Activated CD4-positive, alpha-beta T cell treated with anti-CD3 and anti-CD28 coated beads for 24 hours (primary cell): ENCODE measurements around the gene SCNN1G.
A peak's percentile ranks its signal among the peaks of the same experiment; 100 is the strongest.

Experiments used
- DNase-seq, 2 donors: peaks; one replicate each; pipeline ENCODE4 v3.0.0-alpha.2; 2020; ENCODE audit warnings: low read depth in 2 of 2

Gene SCNN1G

DNA sequence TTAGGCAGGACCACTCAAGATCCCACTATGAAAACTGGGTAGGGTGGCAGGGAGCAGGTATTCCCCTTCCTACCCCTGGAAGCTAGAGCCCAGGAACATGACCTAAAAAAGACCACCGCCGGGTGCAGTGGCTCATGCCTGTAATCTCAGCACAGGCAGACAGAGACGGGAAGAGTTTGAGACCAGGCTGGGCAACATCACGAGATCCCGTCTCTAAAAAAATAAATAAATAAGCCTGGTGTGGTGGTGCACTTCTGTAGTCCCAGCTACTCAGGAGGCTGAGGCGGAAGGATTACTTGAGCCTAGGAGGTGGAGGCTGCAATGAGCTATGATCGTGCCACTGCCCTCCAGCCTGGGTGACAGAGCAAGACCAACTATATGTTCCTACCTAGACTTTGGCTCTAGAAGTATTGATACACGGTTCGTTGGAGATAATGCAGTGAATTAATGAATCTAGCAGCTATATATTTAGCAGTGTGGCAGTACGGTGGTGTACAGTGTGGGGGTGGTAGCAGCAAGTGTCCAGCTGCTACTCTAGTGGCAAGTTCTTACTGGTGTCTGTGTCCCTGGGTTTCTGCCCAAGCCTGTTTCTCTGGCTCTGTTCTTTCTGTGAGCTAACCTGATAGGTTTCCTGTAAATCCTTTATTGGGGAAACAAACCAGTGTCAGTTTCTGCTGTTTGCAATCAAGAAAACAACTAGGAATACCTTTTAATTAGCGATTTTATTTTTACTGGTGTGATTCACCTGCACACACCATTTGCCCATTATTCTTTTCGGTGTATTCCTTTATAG lies 30.0 kb upstream of the SCNN1G start:
- DNase-seq: no peak

DNA sequence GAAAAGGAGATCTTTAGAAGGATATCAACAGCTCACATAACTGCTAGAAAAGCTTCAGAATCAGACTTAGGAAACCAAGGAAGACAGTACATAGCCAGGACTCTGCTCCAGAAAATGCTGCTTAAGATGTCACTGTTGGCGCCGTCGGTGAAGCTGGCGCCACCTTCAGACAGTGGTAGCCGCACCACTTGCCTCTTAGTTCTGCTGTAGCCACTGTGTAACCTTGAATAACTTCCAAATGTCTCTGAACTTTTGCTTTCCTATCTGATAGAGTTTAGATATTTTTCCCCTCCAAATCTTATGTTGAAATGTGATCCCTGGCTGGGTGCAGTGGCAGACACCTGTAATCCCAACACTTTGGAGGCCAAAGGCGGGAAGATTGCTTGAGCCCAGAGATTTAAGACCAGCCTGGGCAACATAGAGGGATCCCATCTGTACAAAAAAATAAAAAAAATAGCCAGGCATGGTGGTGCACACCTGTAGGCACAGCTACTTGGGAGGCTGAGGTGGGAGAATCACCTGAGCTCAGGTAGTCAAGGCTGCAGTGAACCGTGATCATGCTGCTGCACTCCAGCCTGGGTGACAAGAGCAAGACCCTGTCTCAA lies 27.0 kb upstream of the SCNN1G start:
- DNase-seq: no peak

GRCh38 chr16:23156110-23156509 lies 26.4 kb upstream of the SCNN1G start:
- no peak for DNase-seq

DNA sequence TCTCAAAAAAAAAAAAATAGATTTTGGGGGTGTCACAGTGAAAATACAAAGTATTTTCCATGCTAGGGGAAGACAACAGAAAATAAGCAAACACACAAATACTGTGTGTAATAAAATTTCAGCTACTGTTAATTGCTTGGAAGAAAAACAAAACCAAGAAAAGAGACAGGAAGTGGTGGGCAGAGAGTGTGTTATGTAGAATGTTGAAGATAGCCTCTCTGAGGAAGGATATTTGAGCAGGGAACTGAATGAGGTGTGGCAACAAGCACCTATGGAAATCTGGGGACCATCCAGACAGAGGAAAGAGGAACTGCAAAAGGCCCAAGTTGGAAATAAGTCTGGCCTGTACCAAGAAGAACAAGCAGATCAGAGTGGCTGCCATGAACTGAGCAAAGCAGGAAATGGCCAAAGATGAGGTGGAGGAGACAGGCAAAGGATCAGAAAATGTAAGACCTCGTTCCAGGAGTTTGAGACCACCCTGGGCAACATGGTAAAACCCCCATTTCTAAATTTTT lies 25.5 kb upstream of the SCNN1G start:
- DNase-seq: no peak

- DNase-seq: no peak
These were observed 24.4 kb upstream of the SCNN1G start for GRCh38 chr16:23158114-23158513.

DNA sequence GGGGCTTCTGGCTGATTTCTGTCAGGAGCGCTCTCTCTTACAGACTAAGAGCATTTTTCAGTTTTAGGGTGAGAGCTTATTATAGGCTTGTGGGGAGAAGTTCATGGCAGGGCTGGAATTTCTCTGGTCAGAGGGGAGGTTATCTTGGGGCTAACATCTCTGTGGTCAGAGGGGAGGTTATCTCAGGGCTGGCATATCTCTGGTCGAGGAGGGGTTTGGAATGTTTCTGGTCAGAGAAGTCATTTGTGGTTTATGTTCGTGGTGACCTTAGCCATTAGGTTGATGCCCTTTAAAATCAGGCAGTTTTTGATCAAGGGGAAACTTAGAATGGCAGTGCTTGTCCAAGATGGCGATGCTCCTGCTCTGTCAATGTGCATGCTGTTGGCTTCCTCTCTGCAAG lies 22.5 kb upstream of the SCNN1G start:
- DNase-seq: no peak

GRCh38 chr16:23160574-23160973 lies 22.0 kb upstream of the SCNN1G start:
- DNase-seq: no peak

- no peak for DNase-seq
These were observed 18.6 kb upstream of the SCNN1G start for GRCh38 chr16:23163921-23164320.

- DNase-seq: no peak
These were observed 17.8 kb upstream of the SCNN1G start for GRCh38 chr16:23164736-23165135.

DNA sequence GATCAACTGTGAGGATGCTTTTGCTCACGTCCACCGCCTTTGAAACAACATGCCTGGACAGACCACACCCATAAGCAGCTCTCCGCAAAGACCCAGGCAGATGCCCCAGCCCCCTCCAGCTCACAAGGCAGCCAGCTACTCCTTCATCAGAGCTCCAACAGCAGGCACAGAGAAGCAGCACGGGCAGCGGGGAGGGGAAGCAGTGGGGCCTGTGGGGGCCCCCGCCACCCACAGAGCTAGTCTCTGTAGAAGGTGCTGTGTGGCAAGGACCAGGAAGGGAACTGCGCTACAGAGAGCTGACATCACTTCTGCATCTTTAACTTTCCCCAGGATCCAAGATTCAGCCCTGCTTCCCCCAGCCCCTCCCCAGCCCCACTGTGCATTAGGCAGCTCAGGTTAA lies 10.0 kb upstream of the SCNN1G start:
- DNase-seq: no peak

- no peak for DNase-seq
These were observed 9.6 kb upstream of the SCNN1G start for GRCh38 chr16:23172994-23173393.

DNA sequence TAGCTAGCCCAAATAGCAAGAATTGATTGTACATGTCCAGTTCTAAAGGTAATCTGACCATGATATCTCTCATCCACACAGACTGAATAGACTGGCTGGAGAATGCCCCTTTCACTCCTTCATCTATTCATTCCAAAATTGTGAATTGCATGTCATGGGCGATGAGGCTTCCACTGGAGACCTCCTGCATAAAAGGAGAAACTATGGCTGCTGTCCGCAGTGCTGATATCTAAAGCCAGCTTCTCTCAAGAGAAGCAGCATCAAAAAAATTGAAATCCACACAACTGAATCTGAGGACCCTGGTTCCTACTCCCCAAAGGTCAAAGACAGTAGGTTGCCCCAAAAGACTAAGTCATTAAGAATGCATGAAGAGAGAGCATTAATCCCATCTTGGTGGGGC lies 7.9 kb upstream of the SCNN1G start:
- DNase-seq: no peak

- DNase-seq: no peak
These were observed 6.9 kb upstream of the SCNN1G start for GRCh38 chr16:23175651-23176050.

DNA sequence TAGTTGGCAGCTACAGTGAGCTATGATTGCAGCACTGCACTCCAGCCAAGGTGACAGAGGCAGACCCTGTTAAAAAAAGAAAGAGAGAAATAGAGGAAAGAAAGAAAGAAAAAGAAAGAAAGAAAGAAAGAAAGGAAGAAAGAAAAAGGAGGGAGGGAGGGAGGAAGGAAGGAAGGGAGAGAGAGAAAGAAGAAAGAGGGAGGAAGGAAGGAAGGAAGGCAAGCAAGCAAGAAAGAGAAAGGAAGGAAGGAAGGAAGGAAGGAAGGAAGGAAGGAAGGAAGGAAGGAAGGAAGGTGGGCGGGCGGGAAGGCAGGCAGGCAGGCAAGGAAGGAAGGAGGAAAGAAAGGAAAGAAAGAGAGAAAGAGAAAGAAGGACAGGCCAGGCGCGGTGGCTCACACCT lies 1.0 kb upstream of the SCNN1G start:
- DNase-seq: no peak

- peak; percentile 38 to 63 for DNase-seq
These were observed 303 bp upstream of the SCNN1G start for GRCh38 chr16:23182206-23182678.

GRCh38 chr16:23183543-23183862 lies 958 bp downstream of the SCNN1G start:
- no peak for DNase-seq

DNA sequence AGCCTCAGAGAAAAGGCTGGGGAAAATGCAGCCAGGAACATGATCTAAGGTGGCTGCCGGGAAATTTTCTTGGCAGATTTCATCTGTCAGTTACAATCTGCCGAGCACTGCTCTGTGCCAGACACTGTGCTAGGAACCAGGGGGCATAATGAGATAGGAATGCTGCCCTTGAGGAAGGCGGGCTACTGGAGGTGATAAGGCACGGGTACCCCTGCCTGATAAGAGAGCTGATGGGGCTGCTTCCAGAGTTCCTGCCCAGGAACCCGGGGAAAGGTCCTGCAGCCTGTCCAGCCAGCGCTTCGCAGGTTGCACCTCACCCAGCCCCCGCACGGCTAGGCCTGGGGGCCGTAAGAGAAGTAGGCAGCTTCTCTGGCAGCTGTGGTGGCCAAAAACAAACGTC lies 3.1 kb downstream of the SCNN1G start:
- no peak for DNase-seq

DNA sequence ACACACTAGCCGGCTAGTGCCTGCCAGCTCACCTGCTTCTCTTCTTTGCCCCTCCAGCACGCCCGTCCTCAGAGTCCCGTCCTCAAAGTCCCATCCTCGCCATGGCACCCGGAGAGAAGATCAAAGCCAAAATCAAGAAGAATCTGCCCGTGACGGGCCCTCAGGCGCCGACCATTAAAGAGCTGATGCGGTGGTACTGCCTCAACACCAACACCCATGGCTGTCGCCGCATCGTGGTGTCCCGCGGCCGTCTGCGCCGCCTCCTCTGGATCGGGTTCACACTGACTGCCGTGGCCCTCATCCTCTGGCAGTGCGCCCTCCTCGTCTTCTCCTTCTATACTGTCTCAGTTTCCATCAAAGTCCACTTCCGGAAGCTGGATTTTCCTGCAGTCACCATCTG lies 3.6 kb downstream of the SCNN1G start:
- DNase-seq: no peak

DNA sequence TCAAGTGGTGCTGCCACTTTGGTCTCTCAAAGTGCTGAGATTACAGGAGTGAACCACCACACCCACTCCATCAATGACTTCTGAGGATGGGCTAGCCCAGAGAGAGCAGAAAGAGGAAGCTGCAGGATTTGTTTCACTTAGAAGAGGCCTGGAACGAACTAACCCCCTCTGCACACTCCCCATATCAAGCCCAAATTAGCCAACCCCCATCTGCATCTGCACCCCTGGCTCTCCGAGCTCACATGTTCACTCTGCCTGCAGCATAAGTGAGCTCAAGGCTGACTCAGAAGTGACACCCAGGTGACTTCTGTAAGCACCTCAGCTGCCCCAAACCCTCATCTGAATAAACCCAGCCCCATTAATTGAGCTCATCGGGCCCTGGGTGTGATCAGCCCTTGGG lies 4.8 kb downstream of the SCNN1G start:
- no peak for DNase-seq

DNA sequence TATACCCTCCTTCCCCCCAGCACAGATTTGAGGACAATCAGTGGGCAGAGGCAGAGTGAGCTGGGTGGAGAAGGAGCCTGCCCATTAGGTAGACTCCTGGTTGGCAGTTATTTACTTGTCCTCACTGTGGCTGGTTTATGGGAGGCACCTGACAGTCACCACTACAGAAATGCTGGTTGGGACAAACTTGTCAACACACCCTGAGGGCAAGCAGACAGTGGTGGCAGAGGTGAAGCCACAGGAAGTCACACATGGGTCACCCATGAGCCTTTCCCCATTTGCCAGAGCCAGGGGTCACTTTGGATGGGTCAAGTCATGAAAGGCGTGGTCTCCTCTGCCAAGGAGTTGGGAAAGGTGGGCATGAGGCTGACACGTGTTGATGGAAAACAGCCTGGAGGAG lies 6.4 kb downstream of the SCNN1G start:
- no peak for DNase-seq

GRCh38 chr16:23194497-23195221 lies 12.1 kb downstream of the SCNN1G start:
- no peak for DNase-seq

GRCh38 chr16:23195366-23195978 lies 12.9 kb downstream of the SCNN1G start:
- DNase-seq: no peak
